ENCODE data around the gene IL3RA.
"Not testable (repeated sequence)": the region's sequence is repeated elsewhere in the genome, so short reads cannot be mapped to it uniquely, and the experiment has no call there.

IL3RA gene

DNA sequence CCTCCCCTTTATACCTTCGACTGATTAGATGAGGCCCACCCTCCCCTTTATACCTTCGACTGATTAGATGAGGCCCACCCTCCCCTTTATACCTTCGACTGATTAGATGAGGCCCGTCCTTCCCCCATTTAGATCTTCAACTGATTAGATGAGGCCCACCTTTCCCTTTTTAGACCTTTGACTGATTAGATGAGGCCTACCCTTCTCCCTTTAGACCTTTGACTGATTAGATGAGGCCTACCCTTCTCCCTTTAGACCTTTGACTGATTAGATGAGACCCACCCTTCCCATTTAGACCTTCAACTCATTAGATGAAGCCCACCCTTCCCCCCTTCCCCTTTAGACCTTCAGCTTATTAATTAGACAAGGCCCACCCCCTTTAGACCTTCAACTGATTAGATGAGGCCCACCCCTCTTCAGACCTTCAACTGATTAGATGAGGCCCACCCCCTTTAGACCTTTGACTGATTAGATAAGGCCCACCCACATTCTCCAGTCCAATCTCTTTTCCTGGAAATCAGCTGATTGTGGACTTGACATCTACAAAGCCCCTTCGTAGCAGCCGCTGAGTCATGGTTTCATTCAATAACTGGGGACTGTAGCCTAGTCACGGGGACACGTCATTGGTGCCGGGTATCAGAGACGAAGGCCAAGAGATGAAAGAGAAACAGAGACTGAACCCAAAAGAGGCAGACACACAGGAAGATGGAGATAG lies 28.8 kb upstream of the IL3RA start:
- H3K4me1 ChIP-seq (ENCODE audit: control insufficient read depth, low read length) = no peaks in the 10 kb centered on the region
- no peak overlapping the region for H3K4me3 ChIP-seq (ENCODE audit: low read length)
- TF ChIP-seq EZH2phosphoT487 (IDR thresholded peaks at IDR 0.05; ENCODE audit: borderline replicate concordance, low read length) (no peak), CTCF (IDR thresholded peaks at IDR 0.05; ENCODE audit: low read depth, low read length, poor library complexity, severe bottlenecking) (no peak)
- no peaks in the 10 kb centered on the region for H4K20me1 ChIP-seq (ENCODE audit: control insufficient read depth, insufficient read depth, low read depth, low read length)
- no peaks in the 10 kb centered on the region for H3F3A ChIP-seq (ENCODE audit: control insufficient read depth, insufficient read depth)
- no peaks in the 10 kb centered on the region for H3K27me3 ChIP-seq (ENCODE audit: control insufficient read depth, low read length)
- H3K9me2 ChIP-seq (replicated peaks; ENCODE audit: control insufficient read depth, low read length) = no peaks in the 10 kb centered on the region
- no peak overlapping the region for H3K27ac ChIP-seq (ENCODE audit: low read depth, low read length)
- no peaks in the 10 kb centered on the region for H3K9me3 ChIP-seq (ENCODE audit: control insufficient read depth, insufficient read depth, low read length)
- H3K4me2 ChIP-seq (ENCODE audit: low read length) = no peak overlapping the region
- no peaks in the 10 kb centered on the region for H3K36me3 ChIP-seq (ENCODE audit: control insufficient read depth, low read length)
- H3K79me2 ChIP-seq (ENCODE audit: control insufficient read depth, low read length) = no peaks in the 10 kb centered on the region

DNA sequence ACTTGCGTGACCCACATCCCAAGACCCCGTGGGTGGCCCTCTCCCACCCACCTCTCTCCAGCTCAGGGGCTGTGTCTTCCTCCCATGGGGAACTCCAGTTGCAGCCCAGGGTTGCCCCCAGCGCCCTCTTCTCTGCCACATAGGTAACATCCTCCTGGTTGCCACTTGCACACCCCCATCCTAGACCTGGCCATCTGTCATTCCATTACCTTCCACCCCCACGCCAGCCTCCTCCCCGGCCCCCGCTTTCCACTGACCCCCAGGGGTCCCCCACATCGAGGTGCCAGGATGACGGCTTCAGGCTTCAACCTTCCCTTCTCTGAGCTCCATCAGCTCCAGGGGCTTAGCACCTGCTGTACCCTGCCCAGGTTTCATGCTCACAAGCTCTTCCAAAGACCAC lies 28.1 kb upstream of the IL3RA start:
- no peaks in the 10 kb centered on the region for H3K9me2 ChIP-seq (replicated peaks; ENCODE audit: control insufficient read depth, low read length)
- no peaks in the 10 kb centered on the region for H4K20me1 ChIP-seq (ENCODE audit: control insufficient read depth, insufficient read depth, low read depth, low read length)

DNA sequence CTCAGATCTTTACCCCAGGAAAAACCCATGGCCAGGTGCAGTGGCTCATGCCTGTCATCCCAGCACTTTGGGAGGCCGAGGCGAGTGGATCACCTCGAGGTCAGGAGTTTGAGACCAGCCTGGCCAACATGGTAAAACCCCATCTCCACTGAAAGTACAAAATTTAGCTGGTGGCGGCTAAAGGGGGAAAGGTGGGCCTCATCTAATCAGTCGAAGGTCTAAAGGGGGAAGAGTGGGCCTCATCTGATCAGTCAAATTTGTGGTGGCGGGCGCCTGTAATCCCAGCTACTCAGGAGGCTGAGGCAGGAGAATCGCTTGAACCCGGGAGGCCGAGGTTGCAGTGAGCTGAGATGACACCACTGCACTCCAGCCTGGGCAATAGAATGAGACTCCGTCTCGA lies 27.7 kb upstream of the IL3RA start:
- H3F3A ChIP-seq (ENCODE audit: control insufficient read depth, insufficient read depth); H3K9me3 ChIP-seq (ENCODE audit: control insufficient read depth, insufficient read depth, low read length); H3K4me2 ChIP-seq (ENCODE audit: low read length); H3K4me3 ChIP-seq (ENCODE audit: low read length); H3K36me3 ChIP-seq (ENCODE audit: control insufficient read depth, low read length); H4K20me1 ChIP-seq (ENCODE audit: control insufficient read depth, insufficient read depth, low read depth, low read length); H3K9me2 ChIP-seq (replicated peaks; ENCODE audit: control insufficient read depth, low read length); H3K4me1 ChIP-seq (ENCODE audit: control insufficient read depth, low read length); H3K27ac ChIP-seq (ENCODE audit: low read depth, low read length); H3K79me2 ChIP-seq (ENCODE audit: control insufficient read depth, low read length); H3K27me3 ChIP-seq (ENCODE audit: control insufficient read depth, low read length): not testable (repeated sequence)

More for the DNA sequence above, 28.1 kb upstream of the IL3RA start:
- Histone ChIP-seq H3K27me3 (ENCODE audit: control insufficient read depth, low read length) (no peaks in the 10 kb centered on the region), H3K27ac (ENCODE audit: low read depth, low read length) (no peak overlapping the region), H3K4me3 (ENCODE audit: low read length) (no peak overlapping the region), H3K4me1 (ENCODE audit: control insufficient read depth, low read length) (no peaks in the 10 kb centered on the region), H3F3A (ENCODE audit: control insufficient read depth, insufficient read depth) (no peaks in the 10 kb centered on the region), H3K9me3 (ENCODE audit: control insufficient read depth, insufficient read depth, low read length) (no peaks in the 10 kb centered on the region), H3K4me2 (ENCODE audit: low read length) (no peak overlapping the region), H3K36me3 (ENCODE audit: control insufficient read depth, low read length) (no peaks in the 10 kb centered on the region), H3K79me2 (ENCODE audit: control insufficient read depth, low read length) (no peaks in the 10 kb centered on the region)
- no peak for TF ChIP-seq EZH2phosphoT487 (IDR thresholded peaks at IDR 0.05; ENCODE audit: borderline replicate concordance, low read length)
- TF ChIP-seq CTCF (IDR thresholded peaks at IDR 0.05; ENCODE audit: low read depth, low read length, poor library complexity, severe bottlenecking) = no peak

GRCh38 chrX:1313788-1314187 lies 22.8 kb upstream of the IL3RA start:
- Histone ChIP-seq H3K79me2 (ENCODE audit: control insufficient read depth, low read length) (no peaks in the 10 kb centered on the region), H3K9me3 (ENCODE audit: control insufficient read depth, insufficient read depth, low read length) (no peaks in the 10 kb centered on the region), H3K4me3 (ENCODE audit: low read length) (no peak overlapping the region)

More at GRCh38 chrX:1313788-1314187, 22.8 kb upstream of the IL3RA start:
- TF ChIP-seq EZH2phosphoT487 (IDR thresholded peaks at IDR 0.05; ENCODE audit: borderline replicate concordance, low read length) = no peak
- no peak for TF ChIP-seq CTCF (IDR thresholded peaks at IDR 0.05; ENCODE audit: low read depth, low read length, poor library complexity, severe bottlenecking)
- Histone ChIP-seq H3K36me3 (ENCODE audit: control insufficient read depth, low read length) (no peaks in the 10 kb centered on the region), H3F3A (ENCODE audit: control insufficient read depth, insufficient read depth) (no peaks in the 10 kb centered on the region), H3K4me1 (ENCODE audit: control insufficient read depth, low read length) (no peaks in the 10 kb centered on the region), H3K4me2 (ENCODE audit: low read length) (no peak overlapping the region), H4K20me1 (ENCODE audit: control insufficient read depth, insufficient read depth, low read depth, low read length) (no peaks in the 10 kb centered on the region), H3K27me3 (ENCODE audit: control insufficient read depth, low read length) (no peaks in the 10 kb centered on the region), H3K27ac (ENCODE audit: low read depth, low read length) (no peak overlapping the region), H3K9me2 (replicated peaks; ENCODE audit: control insufficient read depth, low read length) (no peaks in the 10 kb centered on the region)
